Measurements from ENCODE around the gene RPL13.

The RPL13 gene

GRCh38 chr16:89545044-89545830, 15.2 kb upstream of the RPL13 start:
- no peak for DNase-seq (ENCODE audit: low read depth)

- DNase-seq (ENCODE audit: low read depth): no peak
These were observed 14.5 kb upstream of the RPL13 start for GRCh38 chr16:89545831-89546574.

GRCh38 chr16:89546781-89547180, 13.7 kb upstream of the RPL13 start:
- no peak for DNase-seq (ENCODE audit: low read depth)

GRCh38 chr16:89547291-89547690, 13.2 kb upstream of the RPL13 start:
- no peak for DNase-seq (ENCODE audit: low read depth)

GRCh38 chr16:89547860-89548259, 12.6 kb upstream of the RPL13 start:
- DNase-seq (ENCODE audit: low read depth): no peak

- no peak for DNase-seq (ENCODE audit: low read depth)
These were observed 12.0 kb upstream of the RPL13 start for GRCh38 chr16:89548344-89549006.

DNA sequence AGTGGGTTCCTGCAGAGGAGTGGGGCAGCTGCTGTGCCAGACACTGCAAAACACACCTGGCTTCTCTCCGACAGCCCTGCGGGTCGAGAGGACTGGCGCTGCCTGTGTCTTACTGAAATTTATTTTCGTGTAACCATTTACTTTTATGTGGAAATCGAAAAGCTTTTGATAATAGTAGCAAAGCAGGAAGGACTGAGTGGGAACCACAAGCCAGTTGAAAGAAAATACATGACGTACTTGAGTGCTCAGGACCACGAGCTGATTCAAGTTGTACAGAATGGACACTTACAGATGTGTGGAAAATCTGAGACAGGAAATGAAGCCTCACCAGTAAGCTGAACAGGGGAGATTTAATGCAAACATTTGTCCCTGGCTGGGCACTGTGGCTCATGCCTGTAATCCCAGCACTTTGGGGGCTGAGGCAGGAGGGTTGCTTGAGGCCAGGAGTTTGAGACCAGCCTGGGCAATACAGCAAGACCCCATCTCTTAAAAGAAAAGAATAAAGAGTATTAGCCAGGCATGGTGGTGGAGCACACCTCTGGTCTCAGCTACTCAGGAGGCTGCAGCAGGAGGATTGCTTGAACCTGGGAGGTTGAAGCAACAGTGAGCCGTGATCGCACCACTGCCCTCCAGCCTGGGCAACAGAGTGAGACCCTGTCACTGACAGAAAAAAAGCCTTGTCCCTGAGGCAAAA, 11.3 kb upstream of the RPL13 start:
- no peak for DNase-seq (ENCODE audit: low read depth)

- no peak for DNase-seq (ENCODE audit: low read depth)
These were observed 10.0 kb upstream of the RPL13 start for GRCh38 chr16:89550421-89551007.

- DNase-seq (ENCODE audit: low read depth): no peak
These were observed 8.2 kb upstream of the RPL13 start for GRCh38 chr16:89552329-89552728.

- no peak for DNase-seq (ENCODE audit: low read depth)
These were observed 7.6 kb upstream of the RPL13 start for GRCh38 chr16:89552913-89553312.

DNA sequence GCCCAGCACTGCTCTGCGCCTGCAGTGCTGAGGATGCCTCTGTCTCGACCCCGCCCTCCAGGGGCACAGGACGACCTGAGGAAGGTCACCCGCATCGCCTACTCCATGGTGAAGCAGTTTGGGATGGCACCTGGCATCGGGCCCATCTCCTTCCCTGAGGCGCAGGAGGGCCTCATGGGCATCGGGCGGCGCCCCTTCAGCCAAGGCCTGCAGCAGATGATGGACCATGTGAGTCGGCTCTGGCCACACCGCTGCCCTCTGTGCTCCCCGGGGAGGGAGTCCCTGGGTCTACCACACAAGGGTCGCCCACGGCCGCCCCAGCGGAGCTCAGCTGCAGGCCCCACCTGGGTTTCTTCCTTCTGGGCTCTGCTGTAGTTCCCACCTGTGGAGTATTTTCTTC, 6.7 kb upstream of the RPL13 start:
- no peak for DNase-seq (ENCODE audit: low read depth)

GRCh38 chr16:89554343-89554742, 6.1 kb upstream of the RPL13 start:
- no peak for DNase-seq (ENCODE audit: low read depth)

GRCh38 chr16:89555265-89555664, 5.2 kb upstream of the RPL13 start:
- no peak for DNase-seq (ENCODE audit: low read depth)

DNA sequence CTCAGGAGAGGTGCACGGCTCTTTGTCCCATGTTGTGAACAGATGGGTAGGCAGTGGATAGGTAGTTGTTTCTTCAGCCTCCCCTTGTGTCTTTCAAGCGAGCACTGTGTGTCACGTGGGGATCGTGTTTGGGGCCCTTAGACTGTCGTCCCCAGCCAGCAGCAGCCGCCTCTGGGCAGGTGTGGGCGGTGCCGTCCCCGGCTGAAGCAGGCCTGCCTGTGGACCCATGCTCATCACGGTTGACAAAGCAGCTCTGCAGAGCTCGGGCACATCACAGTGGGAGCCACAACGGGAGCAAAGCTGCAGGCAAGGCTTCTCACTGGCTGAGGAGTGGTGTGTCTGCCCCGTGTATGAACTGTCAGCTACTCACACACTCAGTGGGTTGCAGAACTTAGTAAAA, 4.7 kb upstream of the RPL13 start:
- DNase-seq (ENCODE audit: low read depth): no peak

GRCh38 chr16:89556750-89557689, 3.5 kb upstream of the RPL13 start:
- DNase-seq (ENCODE audit: low read depth): peak; percentile 79

DNA sequence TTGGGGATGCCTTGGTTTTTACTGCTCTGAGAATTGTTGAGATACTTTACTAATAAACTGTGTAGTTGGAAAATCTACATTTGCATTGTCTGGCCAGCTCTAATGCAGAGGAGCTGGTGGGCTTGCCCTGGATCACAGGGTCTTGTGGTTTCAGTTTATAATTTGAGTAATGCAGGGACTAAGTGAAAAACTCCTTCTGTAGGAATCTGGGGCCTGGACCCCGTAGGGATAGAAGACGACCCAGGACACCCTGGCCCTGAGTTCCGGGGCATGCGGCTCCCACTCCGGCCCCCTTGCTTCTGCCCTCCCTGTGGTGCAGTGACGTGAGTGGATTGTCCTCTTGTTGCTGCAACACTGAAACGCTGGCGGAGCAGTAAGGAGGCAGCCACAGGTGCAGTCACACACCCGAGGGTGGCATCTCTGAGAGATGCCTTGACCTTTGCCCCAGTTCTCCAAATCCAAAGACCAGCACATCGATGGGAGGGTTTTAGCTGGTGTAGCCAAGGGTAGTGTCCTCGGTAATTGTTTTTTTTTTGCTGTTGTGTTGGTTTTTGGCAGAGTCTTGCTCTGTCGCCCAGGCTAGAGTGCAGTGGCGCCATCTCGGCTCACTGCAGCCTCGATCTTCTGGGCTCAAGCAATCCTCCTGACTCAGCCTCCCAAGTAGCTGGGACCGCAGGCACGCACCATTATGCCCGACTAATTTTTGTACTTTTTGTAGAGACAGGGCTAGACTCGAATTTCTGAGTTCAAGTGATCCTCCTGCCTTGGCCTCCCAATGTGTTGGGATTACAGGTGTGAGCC, 2.6 kb upstream of the RPL13 start:
- no peak for DNase-seq (ENCODE audit: low read depth)

- DNase-seq (ENCODE audit: low read depth): no peak
These were observed 831 bp downstream of the RPL13 start for GRCh38 chr16:89561142-89561883.

GRCh38 chr16:89561884-89562599, 1.6 kb downstream of the RPL13 start:
- no peak for DNase-seq (ENCODE audit: low read depth)

DNA sequence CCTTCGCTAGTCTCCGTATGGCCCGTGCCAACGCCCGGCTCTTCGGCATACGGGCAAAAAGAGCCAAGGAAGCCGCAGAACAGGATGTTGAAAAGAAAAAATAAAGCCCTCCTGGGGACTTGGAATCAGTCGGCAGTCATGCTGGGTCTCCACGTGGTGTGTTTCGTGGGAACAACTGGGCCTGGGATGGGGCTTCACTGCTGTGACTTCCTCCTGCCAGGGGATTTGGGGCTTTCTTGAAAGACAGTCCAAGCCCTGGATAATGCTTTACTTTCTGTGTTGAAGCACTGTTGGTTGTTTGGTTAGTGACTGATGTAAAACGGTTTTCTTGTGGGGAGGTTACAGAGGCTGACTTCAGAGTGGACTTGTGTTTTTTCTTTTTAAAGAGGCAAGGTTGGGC, 2.5 kb downstream of the RPL13 start:
- DNase-seq (ENCODE audit: low read depth): no peak
